OCI-LY3 (cell line): Measurements from ENCODE around the gene IFI30.

Experiments
- EZH2phosphoT487 ChIP-seq: fragments of 200-600 bp; shearing (Covaris generic); IDR thresholded peaks from 2 replicates; pipeline ENCODE4 v1.6.1; 2018; ENCODE audit warnings: antibody characterized with exemption, mixed run types, low read depth
- TF ChIP-seq, protein P1 (sequence below): fragments of 200-600, 300-600 bp; sonication (generic); IDR thresholded peaks from 2 replicates; pipeline ENCODE4 v1.5.1; 2014; ENCODE audit warnings: antibody characterized with exemption, low read length, low read depth

DNA sequence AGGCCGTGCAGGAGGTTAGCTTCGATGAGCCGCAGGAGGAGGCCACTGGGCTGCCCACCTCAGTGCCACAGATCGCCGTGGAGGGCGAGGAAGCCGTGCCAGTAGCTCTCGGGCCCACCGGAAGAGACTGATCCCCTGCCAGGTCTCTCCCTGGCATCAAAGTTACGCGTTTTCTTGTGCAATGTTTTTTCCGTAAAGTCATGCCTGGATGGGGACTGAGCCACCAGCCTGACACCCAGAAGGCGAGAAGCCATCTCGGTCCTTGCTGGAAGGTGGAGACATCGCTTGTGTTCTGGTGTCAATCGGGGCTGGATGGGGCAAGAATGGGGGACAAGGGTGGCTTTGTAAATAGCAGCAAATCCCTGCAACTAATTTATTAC is 24.0 kb upstream of the IFI30 start:
- TF ChIP-seq, protein P1, sequence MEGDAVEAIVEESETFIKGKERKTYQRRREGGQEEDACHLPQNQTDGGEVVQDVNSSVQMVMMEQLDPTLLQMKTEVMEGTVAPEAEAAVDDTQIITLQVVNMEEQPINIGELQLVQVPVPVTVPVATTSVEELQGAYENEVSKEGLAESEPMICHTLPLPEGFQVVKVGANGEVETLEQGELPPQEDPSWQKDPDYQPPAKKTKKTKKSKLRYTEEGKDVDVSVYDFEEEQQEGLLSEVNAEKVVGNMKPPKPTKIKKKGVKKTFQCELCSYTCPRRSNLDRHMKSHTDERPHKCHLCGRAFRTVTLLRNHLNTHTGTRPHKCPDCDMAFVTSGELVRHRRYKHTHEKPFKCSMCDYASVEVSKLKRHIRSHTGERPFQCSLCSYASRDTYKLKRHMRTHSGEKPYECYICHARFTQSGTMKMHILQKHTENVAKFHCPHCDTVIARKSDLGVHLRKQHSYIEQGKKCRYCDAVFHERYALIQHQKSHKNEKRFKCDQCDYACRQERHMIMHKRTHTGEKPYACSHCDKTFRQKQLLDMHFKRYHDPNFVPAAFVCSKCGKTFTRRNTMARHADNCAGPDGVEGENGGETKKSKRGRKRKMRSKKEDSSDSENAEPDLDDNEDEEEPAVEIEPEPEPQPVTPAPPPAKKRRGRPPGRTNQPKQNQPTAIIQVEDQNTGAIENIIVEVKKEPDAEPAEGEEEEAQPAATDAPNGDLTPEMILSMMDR = no peak
- no peak for TF ChIP-seq EZH2phosphoT487
